Panc1 (cell line): ENCODE measurements around the gene PCBD2.

Source experiments
- POLR2AphosphoS5 ChIP-seq: IDR thresholded peaks from 2 replicates; pipeline ENCODE4 v1.6.1; 2012; ENCODE audit warnings: mild to moderate bottlenecking, low read depth, low read length, moderate library complexity
- TF ChIP-seq, protein P1 (sequence below): fragments of 450-650 bp; IDR thresholded peaks from 2 replicates; pipeline ENCODE4 v1.5.1; 2017; ENCODE audit warnings: mild to moderate bottlenecking

DNA sequence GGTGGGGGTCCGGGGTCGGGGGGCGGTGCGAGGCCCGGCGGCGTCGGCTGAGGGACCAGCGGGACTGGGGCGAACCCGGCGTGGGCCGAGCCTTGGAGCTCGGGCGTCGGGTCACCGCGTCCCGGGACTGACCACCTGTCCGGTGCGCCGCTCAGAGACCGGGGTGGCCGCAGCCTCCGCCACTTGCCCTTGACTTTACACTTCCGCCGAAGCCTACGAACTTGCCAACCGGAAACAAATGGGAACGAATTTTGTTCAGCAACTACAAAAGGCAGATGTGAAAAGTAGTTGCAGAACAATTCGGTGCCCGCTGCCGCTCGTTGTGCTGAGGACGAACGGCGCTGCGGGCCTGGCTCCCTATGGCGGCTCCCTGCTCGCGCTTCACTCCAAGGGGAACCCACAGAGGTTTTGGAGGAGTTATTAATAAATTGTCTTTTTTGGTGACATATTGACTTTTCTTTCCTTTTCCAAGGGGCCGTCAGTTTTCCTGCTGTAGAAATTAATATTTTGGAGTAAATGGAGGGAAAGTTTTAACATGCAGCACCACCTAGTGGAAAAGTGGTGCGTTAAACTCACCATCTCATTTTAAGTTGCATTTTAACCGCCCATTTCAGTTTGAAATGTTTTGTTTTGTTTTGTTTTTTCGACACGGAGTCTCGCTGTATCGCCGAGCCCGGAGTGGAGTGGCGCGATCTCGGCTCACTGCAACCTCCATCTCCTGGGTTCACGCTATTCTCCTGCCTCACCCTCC is 490 bp downstream of the PCBD2 start:
- TF ChIP-seq POLR2AphosphoS5, result peak; percentile 16; the same call in 1 of the 2 replicates
- TF ChIP-seq, protein P1, sequence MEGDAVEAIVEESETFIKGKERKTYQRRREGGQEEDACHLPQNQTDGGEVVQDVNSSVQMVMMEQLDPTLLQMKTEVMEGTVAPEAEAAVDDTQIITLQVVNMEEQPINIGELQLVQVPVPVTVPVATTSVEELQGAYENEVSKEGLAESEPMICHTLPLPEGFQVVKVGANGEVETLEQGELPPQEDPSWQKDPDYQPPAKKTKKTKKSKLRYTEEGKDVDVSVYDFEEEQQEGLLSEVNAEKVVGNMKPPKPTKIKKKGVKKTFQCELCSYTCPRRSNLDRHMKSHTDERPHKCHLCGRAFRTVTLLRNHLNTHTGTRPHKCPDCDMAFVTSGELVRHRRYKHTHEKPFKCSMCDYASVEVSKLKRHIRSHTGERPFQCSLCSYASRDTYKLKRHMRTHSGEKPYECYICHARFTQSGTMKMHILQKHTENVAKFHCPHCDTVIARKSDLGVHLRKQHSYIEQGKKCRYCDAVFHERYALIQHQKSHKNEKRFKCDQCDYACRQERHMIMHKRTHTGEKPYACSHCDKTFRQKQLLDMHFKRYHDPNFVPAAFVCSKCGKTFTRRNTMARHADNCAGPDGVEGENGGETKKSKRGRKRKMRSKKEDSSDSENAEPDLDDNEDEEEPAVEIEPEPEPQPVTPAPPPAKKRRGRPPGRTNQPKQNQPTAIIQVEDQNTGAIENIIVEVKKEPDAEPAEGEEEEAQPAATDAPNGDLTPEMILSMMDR, result peak; percentile 84
